GM19438 (cell line): Measurements from ENCODE around the gene HSPB6.
"Not testable (repeated sequence)": the region's sequence is repeated elsewhere in the genome, so short reads cannot be mapped to it uniquely, and the experiment has no call there.

Source experiments
- ATAC-seq: cut with Tn5 transposase; IDR thresholded peaks from one replicate; pipeline ENCODE4 v1.9.1; 2021; ENCODE audit warnings: low read depth; ENCODE audit not compliant: unreplicated experiment

HSPB6 gene

GRCh38 chr19:35756377-35757230 lies at the start of gene HSPB6:
Gene HSPB6, minus strand, starts transcription at chr19:35757029. Its CDS starts 21 bp downstream, at chr19:35757008.
- no peak for ATAC-seq

GRCh38 chr19:35806597-35806996 lies 49.8 kb upstream of the HSPB6 start:
- no peak for ATAC-seq

- no peak for ATAC-seq
These were observed 48.8 kb upstream of the HSPB6 start for GRCh38 chr19:35805526-35806102.

- no peak for ATAC-seq
These were observed 45.0 kb upstream of the HSPB6 start for GRCh38 chr19:35801828-35802227.

- no peak for ATAC-seq
These were observed 40.8 kb upstream of the HSPB6 start for GRCh38 chr19:35797663-35798062.

GRCh38 chr19:35796645-35797542 lies 40.1 kb upstream of the HSPB6 start:
- no peak for ATAC-seq

GRCh38 chr19:35795564-35795963 lies 38.7 kb upstream of the HSPB6 start:
- not testable (repeated sequence) for ATAC-seq

- ATAC-seq: no peak
These were observed 36.7 kb upstream of the HSPB6 start for GRCh38 chr19:35793381-35794165.

GRCh38 chr19:35792888-35793287 lies 36.1 kb upstream of the HSPB6 start:
- ATAC-seq: no peak

- ATAC-seq: no peak
These were observed 35.5 kb upstream of the HSPB6 start for GRCh38 chr19:35792312-35792711.

GRCh38 chr19:35791814-35792279 lies 35.0 kb upstream of the HSPB6 start:
- no peak for ATAC-seq

- no peak for ATAC-seq
These were observed 34.4 kb upstream of the HSPB6 start for GRCh38 chr19:35790981-35791813.

GRCh38 chr19:35789978-35790944 lies 33.4 kb upstream of the HSPB6 start:
- no peak for ATAC-seq

GRCh38 chr19:35789195-35789977 lies 32.6 kb upstream of the HSPB6 start:
- ATAC-seq: no peak

- no peak for ATAC-seq
These were observed 31.6 kb upstream of the HSPB6 start for GRCh38 chr19:35788205-35788960.

GRCh38 chr19:35787227-35787799 lies 30.5 kb upstream of the HSPB6 start:
- no peak for ATAC-seq
